OCI-LY3 (cell line): ENCODE measurements around the gene ROBO1.

ENCODE experiments used
- CTCF ChIP-seq: fragments of 200-600, 300-600 bp; sonication (generic); IDR thresholded peaks from 2 replicates; pipeline ENCODE4 v1.5.1; 2014; ENCODE audit warnings: antibody characterized with exemption, low read length, low read depth
- EZH2phosphoT487 ChIP-seq: fragments of 200-600 bp; shearing (Covaris generic); IDR thresholded peaks from 2 replicates; pipeline ENCODE4 v1.6.1; 2018; ENCODE audit warnings: antibody characterized with exemption, mixed run types, low read depth

- TF ChIP-seq CTCF (peak; percentile 69), EZH2phosphoT487 (no peak)
Measured at GRCh38 chr3:79361748-79362378, 405.9 kb downstream of the ROBO1 start.
